ENCODE results near the gene SLC66A2. TPM values are rescaled to one million over a fixed set of nuclear protein-coding genes. Genes with fewer than 3 reads are reported as not detected.
"Not testable (repeated sequence)": the region's sequence is repeated elsewhere in the genome, so short reads cannot be mapped to it uniquely, and the experiment has no call there.

Gene SLC66A2
- total RNA-seq, 1 donor from 2014 or later = 5.8 TPM

DNA sequence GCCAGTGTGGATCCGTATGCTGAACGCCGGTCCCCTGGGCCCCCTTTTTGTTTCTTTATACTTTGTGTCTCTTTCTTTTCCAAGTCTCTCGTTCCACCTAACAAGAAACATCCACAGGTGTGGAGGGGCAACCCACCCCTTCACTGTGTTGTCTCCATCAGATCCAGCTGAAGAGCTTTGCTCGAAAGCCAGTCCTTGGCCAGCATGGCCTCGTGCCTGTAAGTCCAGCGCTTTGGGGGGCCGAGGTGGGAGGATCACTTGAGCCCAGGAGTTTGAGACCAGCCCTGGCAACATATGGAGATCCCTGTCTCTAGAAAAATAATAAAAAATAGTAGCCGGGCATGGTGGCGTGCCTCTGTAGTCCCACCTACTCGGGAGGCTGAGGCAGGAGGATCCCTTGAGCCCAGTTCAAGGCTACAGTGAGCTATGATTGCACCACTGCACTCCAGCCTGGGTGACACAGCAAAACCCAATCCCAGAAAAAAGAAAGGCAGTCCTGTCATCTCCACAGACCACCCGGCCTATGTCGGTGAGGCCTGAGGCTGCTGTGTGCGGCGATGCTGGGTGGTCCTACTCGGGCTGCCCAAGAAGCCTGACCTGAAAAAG lies 9.6 kb upstream of the SLC66A2 start:
- Histone ChIP-seq H3K4me3 (no peak overlapping the region), H3K4me2 (peak overlapping the region; percentile 68), H3K9me3 (ENCODE audit: low read depth) (no peaks in the 10 kb centered on the region), H3K79me2 (ENCODE audit: low read depth) (no peaks in the 10 kb centered on the region), H3F3A (ENCODE audit: low read depth) (peaks cover 30% of the 10 kb centered on the region), H4K20me1 (ENCODE audit: low read depth) (peaks cover 39% of the 10 kb centered on the region), H3K4me1 (peaks cover 27% of the 10 kb centered on the region), H3K27ac (no peak overlapping the region), H3K9ac (no peak overlapping the region), H3K27me3 (peaks cover 75% of the 10 kb centered on the region), H3K36me3 (no peaks in the 10 kb centered on the region), H2AFZ (replicated peaks) (no peak overlapping the region)
- Mint-ChIP-seq H3K27me3 (ENCODE audit: insufficient read depth, low read depth) (peaks cover 10% of the 10 kb centered on the region), H3K36me3 (peaks cover 4% of the 10 kb centered on the region), H3K4me3 (peak overlapping the region; percentile 58), H3K9me3 (peaks cover 2% of the 10 kb centered on the region), H3K27ac (peak overlapping the region; percentile 2), H3K4me1 (peaks cover 36% of the 10 kb centered on the region)
- no peak for TF ChIP-seq EZH2 (IDR thresholded peaks at IDR 0.05)
- TF ChIP-seq, protein P1, sequence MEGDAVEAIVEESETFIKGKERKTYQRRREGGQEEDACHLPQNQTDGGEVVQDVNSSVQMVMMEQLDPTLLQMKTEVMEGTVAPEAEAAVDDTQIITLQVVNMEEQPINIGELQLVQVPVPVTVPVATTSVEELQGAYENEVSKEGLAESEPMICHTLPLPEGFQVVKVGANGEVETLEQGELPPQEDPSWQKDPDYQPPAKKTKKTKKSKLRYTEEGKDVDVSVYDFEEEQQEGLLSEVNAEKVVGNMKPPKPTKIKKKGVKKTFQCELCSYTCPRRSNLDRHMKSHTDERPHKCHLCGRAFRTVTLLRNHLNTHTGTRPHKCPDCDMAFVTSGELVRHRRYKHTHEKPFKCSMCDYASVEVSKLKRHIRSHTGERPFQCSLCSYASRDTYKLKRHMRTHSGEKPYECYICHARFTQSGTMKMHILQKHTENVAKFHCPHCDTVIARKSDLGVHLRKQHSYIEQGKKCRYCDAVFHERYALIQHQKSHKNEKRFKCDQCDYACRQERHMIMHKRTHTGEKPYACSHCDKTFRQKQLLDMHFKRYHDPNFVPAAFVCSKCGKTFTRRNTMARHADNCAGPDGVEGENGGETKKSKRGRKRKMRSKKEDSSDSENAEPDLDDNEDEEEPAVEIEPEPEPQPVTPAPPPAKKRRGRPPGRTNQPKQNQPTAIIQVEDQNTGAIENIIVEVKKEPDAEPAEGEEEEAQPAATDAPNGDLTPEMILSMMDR (IDR thresholded peaks at IDR 0.05) = no peak
- no peak for TF ChIP-seq EZH2phosphoT487 (IDR thresholded peaks at IDR 0.05)
- DNase-seq (ENCODE audit: low spot score) = no peak

DNA sequence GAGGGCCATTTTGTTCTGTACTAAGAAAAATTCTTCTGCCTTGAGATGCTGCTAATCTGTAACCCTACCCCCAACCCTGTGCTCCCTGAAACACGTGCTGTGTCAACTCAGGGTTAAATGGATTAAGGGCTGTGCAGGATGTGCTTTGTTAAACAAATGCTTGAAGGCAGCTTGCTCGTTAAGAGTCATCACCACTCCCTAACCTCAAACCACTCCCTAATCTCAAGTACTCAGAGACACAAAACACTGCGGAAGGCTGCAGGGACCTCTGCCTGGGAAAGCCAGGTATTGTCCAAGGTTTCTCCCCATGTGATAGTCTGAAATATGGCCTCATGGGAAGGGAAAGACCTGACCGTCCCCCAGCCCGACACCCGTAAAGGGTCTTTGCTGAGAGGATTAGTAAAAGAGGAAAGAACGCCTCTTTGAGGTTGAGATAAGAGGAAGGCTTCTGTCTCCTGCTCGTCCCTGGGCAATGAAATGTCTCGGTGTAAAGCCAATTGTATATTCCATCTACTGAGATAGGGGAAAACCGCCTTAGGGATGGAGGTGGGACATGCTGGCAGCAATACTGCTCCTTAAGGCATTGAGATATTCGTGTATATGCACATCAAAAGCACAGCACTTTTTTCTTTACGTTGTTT lies 8.8 kb upstream of the SLC66A2 start:
- H3K9ac ChIP-seq; H3K9me3 ChIP-seq (ENCODE audit: low read depth); H3K36me3 Mint-ChIP-seq; H3K79me2 ChIP-seq (ENCODE audit: low read depth); H3K36me3 ChIP-seq; H2AFZ ChIP-seq (replicated peaks); H3K9me3 Mint-ChIP-seq; H3K27me3 Mint-ChIP-seq (ENCODE audit: insufficient read depth, low read depth); H3K27ac ChIP-seq: not testable (repeated sequence)
- Histone ChIP-seq H3K4me2 (peak overlapping the region; percentile 68), H3K4me1 (peaks cover 27% of the 10 kb centered on the region), H4K20me1 (ENCODE audit: low read depth) (peaks cover 39% of the 10 kb centered on the region), H3K27me3 (peaks cover 79% of the 10 kb centered on the region), H3K4me3 (peak overlapping the region; percentile 19), H3F3A (ENCODE audit: low read depth) (peaks cover 26% of the 10 kb centered on the region)
- H3K4me1 Mint-ChIP-seq = peaks cover 32% of the 10 kb centered on the region
- peak overlapping the region; percentile 58 for H3K4me3 Mint-ChIP-seq
- peak overlapping the region; percentile 2 for H3K27ac Mint-ChIP-seq
- DNase-seq (ENCODE audit: low spot score) = peak; percentile 68

DNA sequence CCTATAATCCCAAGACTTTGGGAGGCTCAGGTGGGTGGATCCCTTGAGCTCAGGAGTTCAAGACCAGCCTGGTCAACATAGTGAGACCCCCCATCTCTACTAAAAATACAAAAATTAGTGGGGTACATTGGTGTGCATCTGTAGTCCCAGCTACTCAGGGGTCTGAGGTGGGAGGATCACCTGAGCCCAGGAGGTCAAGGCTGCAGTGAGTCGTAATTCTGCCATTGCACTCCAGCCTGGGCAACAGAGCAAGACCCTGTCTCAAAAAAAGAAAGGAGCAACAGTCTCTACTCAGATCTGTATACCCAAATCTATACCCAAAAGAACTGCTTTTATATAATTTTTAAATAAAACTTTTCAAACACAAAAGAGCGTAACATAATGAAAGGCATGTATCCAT lies 7.5 kb upstream of the SLC66A2 start:
- no peak overlapping the region for H3K27ac ChIP-seq
- H4K20me1 ChIP-seq (ENCODE audit: low read depth) = peaks cover 40% of the 10 kb centered on the region
- H3K4me3 Mint-ChIP-seq = no peak overlapping the region
- peaks cover 11% of the 10 kb centered on the region for H3K27me3 Mint-ChIP-seq (ENCODE audit: insufficient read depth, low read depth)
- no peak for DNase-seq (ENCODE audit: low spot score)
- no peak overlapping the region for H3K4me3 ChIP-seq
- H3K4me2 ChIP-seq = no peak overlapping the region
- peaks cover 30% of the 10 kb centered on the region for H3F3A ChIP-seq (ENCODE audit: low read depth)
- no peaks in the 10 kb centered on the region for H3K9me3 ChIP-seq (ENCODE audit: low read depth)
- H3K79me2 ChIP-seq (ENCODE audit: low read depth) = no peaks in the 10 kb centered on the region
- peaks cover 2% of the 10 kb centered on the region for H3K36me3 Mint-ChIP-seq
- peaks cover 79% of the 10 kb centered on the region for H3K27me3 ChIP-seq
- peaks cover 34% of the 10 kb centered on the region for H3K4me1 Mint-ChIP-seq
- H2AFZ ChIP-seq (replicated peaks) = no peak overlapping the region
- H3K4me1 ChIP-seq = peaks cover 29% of the 10 kb centered on the region
- peaks cover 2% of the 10 kb centered on the region for H3K9me3 Mint-ChIP-seq
- TF ChIP-seq EZH2 (IDR thresholded peaks at IDR 0.05) = no peak
- TF ChIP-seq, protein P1 (IDR thresholded peaks at IDR 0.05) = no peak
- TF ChIP-seq EZH2phosphoT487 (IDR thresholded peaks at IDR 0.05) = no peak
- no peaks in the 10 kb centered on the region for H3K36me3 ChIP-seq
- H3K9ac ChIP-seq = no peak overlapping the region
- H3K27ac Mint-ChIP-seq = no peak overlapping the region

DNA sequence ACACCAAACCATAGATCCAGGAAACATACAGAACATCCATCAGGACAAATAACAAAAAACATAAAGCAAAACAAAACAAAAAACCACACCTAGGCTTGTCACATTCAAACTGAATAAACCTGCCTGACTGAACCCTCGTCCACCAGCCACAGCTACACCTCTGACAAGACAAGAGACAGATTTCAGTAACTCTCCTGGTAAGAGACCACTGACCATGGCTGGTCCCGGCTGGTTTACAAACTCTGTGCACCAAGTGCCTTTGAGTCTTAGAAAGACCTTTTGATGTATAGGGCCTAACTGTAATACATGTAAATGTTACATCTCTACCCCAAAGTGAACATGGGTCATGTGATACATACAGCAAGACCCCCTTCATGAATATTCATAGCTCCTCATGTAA lies 4.8 kb upstream of the SLC66A2 start:
- peaks cover 16% of the 10 kb centered on the region for H3K27me3 Mint-ChIP-seq (ENCODE audit: insufficient read depth, low read depth)
- H3K36me3 Mint-ChIP-seq = peaks cover 3% of the 10 kb centered on the region
- TF ChIP-seq EZH2phosphoT487 (IDR thresholded peaks at IDR 0.05) = no peak
- TF ChIP-seq, protein P1 (IDR thresholded peaks at IDR 0.05) = no peak
- TF ChIP-seq EZH2 (IDR thresholded peaks at IDR 0.05) = no peak
- H3K4me1 ChIP-seq = peaks cover 36% of the 10 kb centered on the region
- no peak overlapping the region for H3K4me2 ChIP-seq
- no peak overlapping the region for H3K4me3 Mint-ChIP-seq
- no peak overlapping the region for H3K27ac ChIP-seq
- peaks cover 43% of the 10 kb centered on the region for H3F3A ChIP-seq (ENCODE audit: low read depth)
- H3K36me3 ChIP-seq = no peaks in the 10 kb centered on the region
- no peaks in the 10 kb centered on the region for H3K9me3 ChIP-seq (ENCODE audit: low read depth)
- H3K4me3 ChIP-seq = no peak overlapping the region
- no peak overlapping the region for H3K9ac ChIP-seq
- DNase-seq (ENCODE audit: low spot score) = no peak
- H3K9me3 Mint-ChIP-seq = peaks cover 2% of the 10 kb centered on the region
- peaks cover 76% of the 10 kb centered on the region for H3K27me3 ChIP-seq
- H3K27ac Mint-ChIP-seq = no peak overlapping the region
- no peaks in the 10 kb centered on the region for H3K79me2 ChIP-seq (ENCODE audit: low read depth)
- no peak overlapping the region for H2AFZ ChIP-seq (replicated peaks)
- H3K4me1 Mint-ChIP-seq = peaks cover 24% of the 10 kb centered on the region
- H4K20me1 ChIP-seq (ENCODE audit: low read depth) = peaks cover 24% of the 10 kb centered on the region
